T-helper 2 cell treated with Interferon-gamma antibody and Interleukin-4, amounts not matched to agents 5 μg/mL and 100 μg/mL, for 36 hours (primary cell): ENCODE data around the gene CENPU.
A peak's percentile ranks its signal among the peaks of the same experiment; 100 is the strongest.
"Not testable (repeated sequence)": the region's sequence is repeated elsewhere in the genome, so short reads cannot be mapped to it uniquely, and the experiment has no call there.

Source experiments
- DNase-seq: peaks from one replicate; pipeline ENCODE4 v3.0.0; 2021; ENCODE audit warnings: low spot score
- H3K27ac Mint-ChIP-seq: one replicate; pipeline ENCODE4 v1.8.0; 2021; ENCODE audit warnings: mild to moderate bottlenecking, mixed read lengths
- H3K27me3 Mint-ChIP-seq: one replicate; pipeline ENCODE4 v1.8.0; 2021; ENCODE audit warnings: low read depth, mixed read lengths
- H3K36me3 Mint-ChIP-seq: one replicate; pipeline ENCODE4 v1.8.0; 2021; ENCODE audit warnings: low read depth, mixed read lengths
- H3K4me1 Mint-ChIP-seq: one replicate; pipeline ENCODE4 v1.8.0; 2021; ENCODE audit warnings: low read depth, mixed read lengths
- H3K4me3 Mint-ChIP-seq: one replicate; pipeline ENCODE4 v1.8.0; 2022; ENCODE audit warnings: mild to moderate bottlenecking, moderate library complexity, mixed read lengths
- H3K9me3 Mint-ChIP-seq: one replicate; pipeline ENCODE4 v1.8.0; 2021; ENCODE audit warnings: mixed read lengths

Gene CENPU

GRCh38 chr4:184680698-184681097, 53.2 kb downstream of the CENPU start:
- no peak for DNase-seq
- Mint-ChIP-seq H3K36me3 (peaks cover 15% of the 10 kb centered on the region), H3K27me3 (no peaks in the 10 kb centered on the region), H3K4me1 (peaks cover 11% of the 10 kb centered on the region), H3K9me3 (no peaks in the 10 kb centered on the region), H3K4me3 (no peak overlapping the region), H3K27ac (no peak overlapping the region)

GRCh38 chr4:184675821-184676492, 57.9 kb downstream of the CENPU start:
- Mint-ChIP-seq H3K9me3 (no peaks in the 10 kb centered on the region), H3K4me1 (peaks cover 2% of the 10 kb centered on the region), H3K27me3 (no peaks in the 10 kb centered on the region), H3K27ac (no peak overlapping the region), H3K36me3 (peaks cover 33% of the 10 kb centered on the region), H3K4me3 (no peak overlapping the region)
- no peak for DNase-seq

DNA sequence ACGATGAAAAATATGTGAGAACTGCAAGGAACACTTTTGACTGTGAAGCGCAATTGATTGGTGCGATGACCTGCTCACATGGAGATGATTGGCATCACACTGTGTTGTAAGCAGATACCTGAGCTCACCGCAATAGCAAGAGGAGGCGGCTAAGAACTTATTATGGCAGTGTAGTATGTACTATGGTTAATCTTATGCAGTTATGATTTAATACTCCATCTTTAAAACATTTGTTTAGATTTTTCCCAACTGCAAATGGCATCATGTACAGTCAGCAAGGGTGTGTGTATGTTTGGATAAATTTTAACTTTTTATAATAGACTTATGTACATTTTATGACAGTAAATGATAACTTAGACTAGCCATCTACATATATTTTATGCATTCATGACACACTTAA, 58.9 kb downstream of the CENPU start:
- H3K4me1 Mint-ChIP-seq, result peaks cover 5% of the 10 kb centered on the region
- H3K27me3 Mint-ChIP-seq, result no peaks in the 10 kb centered on the region
- peaks cover 32% of the 10 kb centered on the region for H3K36me3 Mint-ChIP-seq
- no peak overlapping the region for H3K27ac Mint-ChIP-seq
- no peak for DNase-seq
- no peak overlapping the region for H3K4me3 Mint-ChIP-seq
- H3K9me3 Mint-ChIP-seq, result no peaks in the 10 kb centered on the region

- Mint-ChIP-seq H3K9me3 (no peaks in the 10 kb centered on the region), H3K27ac (no peak overlapping the region), H3K27me3 (no peaks in the 10 kb centered on the region), H3K36me3 (peaks cover 32% of the 10 kb centered on the region), H3K4me3 (no peak overlapping the region), H3K4me1 (peaks cover 15% of the 10 kb centered on the region)
- no peak for DNase-seq
Observed at GRCh38 chr4:184674011-184674410, 59.9 kb downstream of the CENPU start.

- H3K27ac Mint-ChIP-seq, result no peak overlapping the region
- peaks cover 44% of the 10 kb centered on the region for H3K36me3 Mint-ChIP-seq
- H3K27me3 Mint-ChIP-seq, result no peaks in the 10 kb centered on the region
Observed at GRCh38 chr4:184672741-184673140, 61.2 kb downstream of the CENPU start.

DNA sequence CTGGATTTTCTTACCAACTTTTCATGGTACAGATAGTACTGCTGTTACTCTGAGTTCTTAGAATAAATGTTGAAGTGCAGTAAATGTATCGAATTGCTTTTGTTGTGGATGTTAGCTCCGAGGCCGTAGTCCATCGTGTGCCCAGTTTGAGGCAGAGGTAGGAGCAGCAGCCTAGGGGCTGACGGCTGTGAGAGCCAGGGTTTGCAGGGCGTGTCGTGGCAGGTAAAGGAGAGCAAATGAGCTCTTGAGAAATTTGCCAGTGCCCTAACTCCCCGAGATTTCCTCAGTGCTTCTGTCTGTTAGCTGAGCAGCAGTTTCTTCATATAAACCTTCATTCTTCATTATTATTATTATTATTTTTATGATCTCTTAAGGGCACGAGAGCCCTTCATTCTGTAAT, 62.8 kb downstream of the CENPU start:
- H3K4me1 Mint-ChIP-seq, result peaks cover 35% of the 10 kb centered on the region
- no peak for DNase-seq
- H3K27ac Mint-ChIP-seq, result no peak overlapping the region
- H3K9me3 Mint-ChIP-seq, result peaks cover 8% of the 10 kb centered on the region
- peaks cover 57% of the 10 kb centered on the region for H3K36me3 Mint-ChIP-seq
- H3K4me3 Mint-ChIP-seq, result no peak overlapping the region
- no peaks in the 10 kb centered on the region for H3K27me3 Mint-ChIP-seq

More at GRCh38 chr4:184672741-184673140, 61.2 kb downstream of the CENPU start:
- DNase-seq, result no peak
- H3K4me3 Mint-ChIP-seq, result no peak overlapping the region
- peaks cover 27% of the 10 kb centered on the region for H3K4me1 Mint-ChIP-seq
- peaks cover 8% of the 10 kb centered on the region for H3K9me3 Mint-ChIP-seq

DNA sequence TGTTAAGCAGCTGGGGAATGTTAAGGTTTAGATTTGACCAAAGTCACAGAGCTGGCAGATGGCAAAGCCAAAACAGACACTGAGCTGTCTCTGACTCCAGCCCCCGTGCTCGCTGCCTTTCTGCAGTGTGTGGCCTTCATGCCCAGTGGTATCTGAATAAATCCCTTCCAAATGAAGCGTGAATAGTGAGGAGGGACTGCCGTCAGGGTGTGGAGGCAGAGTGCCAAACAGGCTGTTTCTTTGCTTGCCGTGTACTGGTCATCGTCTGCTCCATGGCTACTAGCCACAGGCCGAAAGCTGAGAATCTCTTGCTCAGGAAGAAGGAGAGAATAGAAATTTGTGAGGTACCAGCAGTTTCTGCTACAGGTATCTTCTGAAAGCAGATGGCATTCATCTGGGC, 64.6 kb downstream of the CENPU start:
- H3K4me1 Mint-ChIP-seq, result peaks cover 38% of the 10 kb centered on the region
- H3K4me3 Mint-ChIP-seq, result peak overlapping the region; percentile 64
- DNase-seq, result no peak
- no peaks in the 10 kb centered on the region for H3K27me3 Mint-ChIP-seq
- peaks cover 8% of the 10 kb centered on the region for H3K9me3 Mint-ChIP-seq
- peak overlapping the region; percentile 79 for H3K27ac Mint-ChIP-seq
- peaks cover 58% of the 10 kb centered on the region for H3K36me3 Mint-ChIP-seq

- H3K4me1 Mint-ChIP-seq, result peaks cover 38% of the 10 kb centered on the region
- peak overlapping the region; percentile 96 for H3K27ac Mint-ChIP-seq
- H3K9me3 Mint-ChIP-seq, result peaks cover 8% of the 10 kb centered on the region
- H3K27me3 Mint-ChIP-seq, result no peaks in the 10 kb centered on the region
- peak overlapping the region; percentile 69 for H3K4me3 Mint-ChIP-seq
- peaks cover 54% of the 10 kb centered on the region for H3K36me3 Mint-ChIP-seq
- DNase-seq, result no peak
Observed at GRCh38 chr4:184668511-184669114, 65.3 kb downstream of the CENPU start.

GRCh38 chr4:184668096-184668495, 65.8 kb downstream of the CENPU start:
- H3K36me3 Mint-ChIP-seq, result peaks cover 54% of the 10 kb centered on the region
- H3K4me3 Mint-ChIP-seq, result peak overlapping the region; percentile 69
- peak overlapping the region; percentile 96 for H3K27ac Mint-ChIP-seq
- peaks cover 38% of the 10 kb centered on the region for H3K4me1 Mint-ChIP-seq
- no peak for DNase-seq
- H3K27me3 Mint-ChIP-seq, result no peaks in the 10 kb centered on the region
- peaks cover 8% of the 10 kb centered on the region for H3K9me3 Mint-ChIP-seq

DNA sequence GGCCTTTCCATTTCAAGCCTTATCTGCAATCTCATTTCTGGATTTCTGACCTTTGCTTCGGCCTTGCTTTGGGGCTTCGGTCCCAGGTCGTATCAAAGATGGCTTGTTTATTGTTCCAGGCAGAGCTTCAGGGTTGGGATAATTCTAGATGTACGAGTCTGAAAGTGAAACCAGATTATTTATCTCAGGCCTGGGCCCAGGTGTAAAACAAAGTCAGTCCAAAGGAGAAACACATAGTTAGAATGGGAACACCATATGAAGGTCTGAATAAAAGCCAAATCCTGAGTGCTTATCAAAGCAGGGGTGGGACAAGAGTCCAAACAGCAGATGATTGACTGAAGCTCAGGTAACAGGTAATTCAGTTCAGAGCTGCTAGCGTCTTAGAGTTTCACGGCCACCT, 67.2 kb downstream of the CENPU start:
- Mint-ChIP-seq H3K9me3 (peaks cover 8% of the 10 kb centered on the region), H3K4me3 (no peak overlapping the region), H3K4me1 (peaks cover 38% of the 10 kb centered on the region), H3K27ac (peak overlapping the region; percentile 60), H3K27me3 (no peaks in the 10 kb centered on the region), H3K36me3 (peaks cover 48% of the 10 kb centered on the region)
- no peak for DNase-seq

DNA sequence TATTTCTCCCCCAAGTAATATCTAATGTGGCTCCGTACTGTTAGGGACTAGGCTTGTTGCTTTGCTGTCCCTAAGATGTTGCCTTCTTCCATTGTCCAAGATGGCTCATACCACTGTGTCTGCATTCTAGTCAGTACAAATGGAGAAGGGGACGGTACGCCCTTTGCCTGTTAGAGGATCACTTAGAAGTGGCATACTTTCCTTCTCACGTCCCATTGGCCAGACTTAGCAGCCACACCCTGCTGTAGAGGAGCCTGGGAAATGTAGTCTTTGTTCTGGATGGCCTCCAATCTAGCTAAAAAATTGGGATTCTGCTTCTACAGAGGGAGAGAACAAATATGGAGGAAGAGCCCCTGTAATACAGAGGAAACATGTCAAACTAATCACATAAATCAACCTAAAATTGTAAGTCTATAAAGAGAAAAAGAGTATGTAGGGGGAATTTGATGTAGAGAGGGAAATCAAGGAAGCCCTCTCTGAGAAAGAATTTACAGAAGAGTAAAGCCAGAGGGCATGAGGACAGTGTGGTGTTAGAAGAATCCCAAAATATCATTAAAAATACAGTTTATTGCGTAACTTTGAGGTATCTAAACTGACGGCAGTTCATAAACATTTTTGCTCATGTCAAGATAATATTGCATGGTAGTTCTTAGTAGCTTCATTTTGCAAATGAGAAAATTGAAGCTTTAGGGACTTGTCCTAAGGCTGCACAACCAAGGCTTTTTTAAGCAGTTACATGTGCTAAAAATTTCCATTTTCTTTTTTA, 69.3 kb downstream of the CENPU start:
- no peak for DNase-seq
- peaks cover 43% of the 10 kb centered on the region for H3K36me3 Mint-ChIP-seq
- H3K27ac Mint-ChIP-seq, result peak overlapping the region; percentile 32
- no peaks in the 10 kb centered on the region for H3K27me3 Mint-ChIP-seq
- H3K4me3 Mint-ChIP-seq, result no peak overlapping the region
- H3K4me1 Mint-ChIP-seq, result peaks cover 31% of the 10 kb centered on the region
- H3K9me3 Mint-ChIP-seq, result peaks cover 8% of the 10 kb centered on the region

GRCh38 chr4:184662236-184662635, 71.7 kb downstream of the CENPU start:
- no peaks in the 10 kb centered on the region for H3K27me3 Mint-ChIP-seq
- no peaks in the 10 kb centered on the region for H3K9me3 Mint-ChIP-seq
- peaks cover 11% of the 10 kb centered on the region for H3K4me1 Mint-ChIP-seq
- no peak overlapping the region for H3K27ac Mint-ChIP-seq
- no peak overlapping the region for H3K4me3 Mint-ChIP-seq
- H3K36me3 Mint-ChIP-seq, result peaks cover 35% of the 10 kb centered on the region
- DNase-seq, result no peak

DNA sequence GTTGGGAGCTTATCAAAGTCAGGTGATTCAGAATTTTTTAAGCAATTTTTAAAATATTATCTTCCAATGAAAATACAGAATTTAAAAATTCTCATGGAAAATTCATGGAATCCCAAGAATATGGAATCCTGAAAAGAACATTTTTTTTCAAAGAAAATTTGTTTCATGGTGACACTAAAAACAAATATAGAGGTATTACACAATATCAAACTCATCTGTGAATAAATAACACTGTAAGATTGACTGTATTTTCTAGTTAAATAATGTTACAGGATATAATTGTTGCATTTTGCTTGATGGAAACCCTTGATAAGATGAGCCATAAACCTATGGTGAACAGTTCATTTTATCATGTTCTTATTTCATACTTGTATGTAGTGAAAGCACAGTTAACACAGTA, 72.9 kb downstream of the CENPU start:
- Mint-ChIP-seq H3K27ac (no peak overlapping the region), H3K4me3 (no peak overlapping the region), H3K4me1 (peaks cover 5% of the 10 kb centered on the region), H3K9me3 (no peaks in the 10 kb centered on the region), H3K27me3 (no peaks in the 10 kb centered on the region), H3K36me3 (peaks cover 28% of the 10 kb centered on the region)
- no peak for DNase-seq

DNA sequence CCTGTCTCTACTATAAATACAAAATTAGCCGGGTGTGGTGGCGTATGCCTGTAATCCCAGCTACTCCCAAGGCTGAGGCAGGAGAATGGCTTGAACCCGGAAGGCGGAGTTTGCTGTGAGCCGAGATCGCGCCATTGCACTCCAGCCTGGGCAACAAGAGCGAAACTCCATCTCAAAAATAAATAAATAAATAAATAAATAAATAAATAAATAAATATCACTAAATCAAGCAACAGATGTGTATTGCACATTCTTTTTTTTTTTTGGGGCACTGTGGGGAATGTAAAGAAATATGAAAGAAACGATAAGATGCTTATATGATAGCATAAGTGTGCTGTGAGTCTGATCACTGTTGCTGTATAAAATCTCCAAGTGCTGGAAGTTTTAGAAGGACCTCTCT, 76.1 kb downstream of the CENPU start:
- not testable (repeated sequence) for H3K9me3 Mint-ChIP-seq, H3K4me1 Mint-ChIP-seq, DNase-seq, H3K27me3 Mint-ChIP-seq, H3K4me3 Mint-ChIP-seq, H3K27ac Mint-ChIP-seq
- H3K36me3 Mint-ChIP-seq, result peaks cover 30% of the 10 kb centered on the region
